Body of pancreas (tissue), 4 donors: ENCODE results near the gene PLA2G10.

ENCODE experiments used
- POLR2A ChIP-seq, 3 donors: fragments of 450-650 bp; IDR thresholded peaks; one replicate each; pipeline ENCODE4 v1.6.1; 2016; ENCODE audit warnings: antibody characterized with exemption in 3 of 3, mild to moderate bottlenecking in 2 of 3
- TF ChIP-seq, protein P1 (sequence below), 7 experiments: fragments of 450-650 bp in 4 of 7; fragments of 200-600 bp in 3 of 7; sonication (generic) in 3 of 7; IDR thresholded peaks; one replicate each; pipeline ENCODE4 v1.5.1; 2016 to 2019; ENCODE audit warnings: antibody characterized with exemption in 7 of 7

DNA sequence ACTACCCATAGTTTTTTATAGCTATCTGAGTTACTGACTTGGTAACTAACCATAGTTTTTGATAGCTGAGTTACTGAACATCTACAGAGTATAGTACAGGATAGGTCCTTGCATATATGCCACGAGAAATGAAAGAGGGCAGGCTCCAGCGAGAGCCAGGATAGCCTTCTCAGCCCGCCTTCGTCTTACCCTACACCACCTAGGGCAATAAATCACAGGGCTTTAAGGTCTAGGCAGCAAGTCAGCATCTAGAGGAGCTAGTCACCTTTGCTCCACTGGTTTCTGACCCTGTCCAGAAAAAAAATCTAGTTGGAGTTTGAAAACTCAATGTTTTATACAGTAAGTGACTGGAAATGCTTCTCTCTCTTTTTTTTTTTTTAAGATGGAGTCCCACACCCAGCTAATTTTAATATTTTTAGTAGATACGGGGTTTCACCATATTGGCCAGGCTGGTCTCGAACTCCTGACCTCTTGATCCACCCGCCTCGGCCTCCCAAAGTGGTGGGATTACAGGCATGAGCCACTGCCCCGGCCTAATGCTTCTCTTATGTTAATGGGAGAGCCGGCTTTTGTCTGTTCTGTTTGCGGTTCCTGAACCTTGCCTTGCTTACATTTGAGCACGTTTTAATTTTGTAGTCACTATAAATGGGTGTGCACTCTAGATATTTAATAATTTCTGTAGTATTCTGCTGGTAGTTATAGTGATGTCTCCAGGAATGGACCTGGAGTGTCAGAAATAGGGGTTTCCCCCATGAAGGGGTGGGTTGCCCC is 58.5 kb downstream of the PLA2G10 start:
- TF ChIP-seq, protein P1, sequence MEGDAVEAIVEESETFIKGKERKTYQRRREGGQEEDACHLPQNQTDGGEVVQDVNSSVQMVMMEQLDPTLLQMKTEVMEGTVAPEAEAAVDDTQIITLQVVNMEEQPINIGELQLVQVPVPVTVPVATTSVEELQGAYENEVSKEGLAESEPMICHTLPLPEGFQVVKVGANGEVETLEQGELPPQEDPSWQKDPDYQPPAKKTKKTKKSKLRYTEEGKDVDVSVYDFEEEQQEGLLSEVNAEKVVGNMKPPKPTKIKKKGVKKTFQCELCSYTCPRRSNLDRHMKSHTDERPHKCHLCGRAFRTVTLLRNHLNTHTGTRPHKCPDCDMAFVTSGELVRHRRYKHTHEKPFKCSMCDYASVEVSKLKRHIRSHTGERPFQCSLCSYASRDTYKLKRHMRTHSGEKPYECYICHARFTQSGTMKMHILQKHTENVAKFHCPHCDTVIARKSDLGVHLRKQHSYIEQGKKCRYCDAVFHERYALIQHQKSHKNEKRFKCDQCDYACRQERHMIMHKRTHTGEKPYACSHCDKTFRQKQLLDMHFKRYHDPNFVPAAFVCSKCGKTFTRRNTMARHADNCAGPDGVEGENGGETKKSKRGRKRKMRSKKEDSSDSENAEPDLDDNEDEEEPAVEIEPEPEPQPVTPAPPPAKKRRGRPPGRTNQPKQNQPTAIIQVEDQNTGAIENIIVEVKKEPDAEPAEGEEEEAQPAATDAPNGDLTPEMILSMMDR (IDR thresholded peaks at IDR 0.05) = no peak
- no peak for TF ChIP-seq POLR2A (IDR thresholded peaks at IDR 0.05)
